NCI-H2196 treated with DMSO at 0.1 percent for 48 hours (cell line): ENCODE measurements around the gene UBAC1.
"Not testable (repeated sequence)": the region's sequence is repeated elsewhere in the genome, so short reads cannot be mapped to it uniquely, and the experiment has no call there.

Experiments used
- DNase-seq: peaks from one replicate; lab custom pipeline; 2025; ENCODE audit not compliant: unreplicated experiment; lab: John Stamatoyannopoulos, UW

The UBAC1 gene

DNA sequence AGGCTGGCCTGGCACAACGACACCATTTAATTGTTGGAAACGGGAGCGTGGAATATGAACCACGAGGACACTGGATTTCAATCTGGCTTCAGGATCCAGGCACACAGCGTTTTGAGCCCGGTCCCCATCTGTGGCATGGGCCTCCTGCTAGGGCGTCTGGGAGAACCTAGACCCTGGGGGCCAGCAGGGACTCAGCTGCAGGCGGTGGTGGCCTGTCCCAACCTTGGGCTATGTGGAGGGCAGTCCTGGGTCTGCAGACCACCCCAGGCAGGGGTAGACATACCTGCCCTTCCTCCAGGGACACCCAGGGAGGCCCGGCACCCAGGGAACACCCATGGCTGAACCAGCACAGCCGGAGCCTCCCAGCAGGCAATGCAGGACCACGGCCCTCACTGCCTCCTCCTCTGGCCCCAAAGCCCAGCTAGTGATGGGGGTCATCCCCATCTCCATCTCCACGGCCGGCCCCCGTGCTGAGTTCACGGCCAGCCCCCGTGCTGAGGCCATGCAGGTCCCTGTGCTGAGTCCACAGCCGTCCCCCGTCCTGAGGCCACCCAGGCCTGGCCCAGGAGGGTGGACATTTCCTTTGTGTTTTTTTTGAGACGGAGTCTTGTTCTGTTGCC, 18.5 kb upstream of the UBAC1 start:
- no peak for DNase-seq

DNA sequence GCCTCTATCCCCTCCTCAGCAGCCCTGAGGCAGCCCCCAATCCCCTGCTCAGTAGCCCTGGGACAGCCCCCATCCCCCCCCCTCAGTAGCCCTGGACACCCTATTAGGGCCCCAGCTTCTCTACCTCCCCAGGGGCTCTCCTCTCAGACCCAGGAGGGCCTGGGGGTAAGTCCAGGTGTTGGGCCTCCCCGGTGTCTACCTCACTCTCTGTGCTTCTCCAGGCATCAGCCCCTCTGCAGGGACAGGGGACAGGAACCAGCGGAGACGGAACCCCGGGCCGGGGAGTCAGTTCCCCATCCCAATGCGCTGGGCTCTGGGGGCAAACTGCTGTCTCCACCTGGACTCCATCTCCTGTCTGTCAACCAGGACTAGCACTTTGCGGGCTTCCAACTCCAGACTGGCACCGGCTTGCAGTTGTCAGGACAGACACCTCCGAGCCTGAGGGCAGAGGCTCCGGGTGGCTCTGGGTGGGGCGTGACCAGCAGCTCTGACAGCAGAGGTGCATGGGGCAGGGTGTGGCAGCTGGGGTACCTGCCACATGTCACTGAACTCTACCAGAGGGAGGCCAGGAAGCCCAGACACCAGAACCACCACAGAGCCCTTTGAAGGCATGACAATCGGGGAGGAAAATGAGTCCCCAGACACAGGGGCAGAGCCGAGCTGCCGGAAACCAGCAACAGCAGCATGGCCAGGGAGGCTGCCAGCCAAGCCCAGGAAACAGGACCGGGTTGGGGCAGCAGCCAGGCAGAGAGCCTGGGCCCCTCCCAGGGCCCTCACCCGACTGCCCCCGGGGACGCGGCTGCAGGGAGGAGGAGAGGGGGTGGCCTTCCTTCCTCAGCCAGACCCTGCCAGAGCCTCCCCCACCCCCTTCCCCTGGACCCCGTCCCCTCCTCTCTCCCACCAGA, 17.7 kb upstream of the UBAC1 start:
- DNase-seq = no peak

DNA sequence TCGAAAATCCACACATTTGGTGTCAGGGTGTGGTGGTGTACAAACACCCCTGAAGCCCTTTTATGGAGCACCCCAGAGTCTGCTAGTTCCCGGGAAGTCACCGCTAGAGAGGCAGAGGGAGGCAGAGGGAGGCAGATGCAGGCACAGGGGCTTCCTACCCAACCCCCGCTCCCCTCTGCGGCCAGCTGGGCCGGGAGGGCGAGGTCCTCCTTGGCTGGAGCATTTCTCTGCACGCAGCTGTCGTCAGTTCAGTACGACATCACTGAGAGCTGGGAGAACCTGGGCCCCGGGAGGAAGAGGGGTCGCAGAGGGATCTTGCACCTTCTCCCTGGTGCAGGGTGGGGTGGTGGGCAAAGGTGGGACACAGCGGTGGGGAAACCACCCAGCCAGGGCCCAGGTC, 15.8 kb upstream of the UBAC1 start:
- no peak for DNase-seq

DNA sequence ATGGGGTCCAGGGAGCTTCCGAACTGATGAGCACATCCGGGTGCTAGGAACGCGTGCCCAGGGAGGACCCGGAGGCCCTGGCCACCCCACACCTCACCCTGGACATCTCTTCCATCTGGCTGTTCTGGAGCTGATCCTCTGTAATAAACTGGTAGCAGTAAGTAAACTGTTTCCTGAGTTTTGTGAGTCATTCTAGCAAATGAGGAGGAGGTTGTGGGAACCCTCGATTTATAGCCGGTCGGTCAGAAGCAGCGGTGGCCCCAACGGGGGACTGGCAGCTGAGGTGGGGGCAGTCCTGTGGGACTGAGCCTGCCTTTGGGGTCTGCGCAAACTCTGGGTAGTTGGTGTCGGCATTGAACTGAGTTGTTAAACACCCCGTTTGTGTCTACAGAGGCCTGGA, 15.4 kb upstream of the UBAC1 start:
- no peak for DNase-seq

DNA sequence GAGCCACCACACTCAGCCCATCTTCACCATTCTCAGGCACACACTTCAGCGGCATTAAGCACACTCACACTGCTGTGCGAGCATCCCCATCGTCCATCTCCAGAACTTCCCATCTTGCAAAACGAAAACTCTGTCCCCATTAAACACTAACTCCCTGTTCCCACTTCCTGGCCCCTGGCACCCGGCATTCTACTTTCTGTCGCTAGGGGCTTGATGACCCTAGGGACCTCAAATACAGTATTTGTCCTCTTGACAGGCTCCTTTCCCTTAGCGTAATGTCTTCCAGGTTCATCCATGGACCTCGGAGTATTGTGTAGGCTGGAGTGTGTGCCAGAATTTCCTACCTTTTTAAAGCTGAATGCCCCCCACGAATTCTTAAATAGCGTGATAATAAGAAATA, 14.7 kb upstream of the UBAC1 start:
- no peak for DNase-seq

DNA sequence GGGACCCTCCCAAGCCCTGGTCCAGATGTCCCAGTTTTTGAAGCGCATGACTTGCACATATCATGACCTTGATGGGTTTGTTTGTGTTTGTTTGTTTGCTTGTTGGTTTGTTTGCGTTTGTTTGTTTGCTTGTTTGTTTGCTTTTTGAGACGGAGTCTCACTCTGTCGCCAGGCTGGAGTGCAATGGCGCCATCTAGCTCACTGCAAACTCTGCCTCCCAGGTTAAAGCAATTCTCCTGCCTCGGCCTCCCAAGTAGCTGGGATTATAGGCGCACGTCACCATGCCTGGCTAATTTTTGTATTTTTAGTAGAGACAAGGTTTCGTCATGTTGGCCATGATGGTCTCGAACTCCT, 13.0 kb upstream of the UBAC1 start:
- no peak for DNase-seq

DNA sequence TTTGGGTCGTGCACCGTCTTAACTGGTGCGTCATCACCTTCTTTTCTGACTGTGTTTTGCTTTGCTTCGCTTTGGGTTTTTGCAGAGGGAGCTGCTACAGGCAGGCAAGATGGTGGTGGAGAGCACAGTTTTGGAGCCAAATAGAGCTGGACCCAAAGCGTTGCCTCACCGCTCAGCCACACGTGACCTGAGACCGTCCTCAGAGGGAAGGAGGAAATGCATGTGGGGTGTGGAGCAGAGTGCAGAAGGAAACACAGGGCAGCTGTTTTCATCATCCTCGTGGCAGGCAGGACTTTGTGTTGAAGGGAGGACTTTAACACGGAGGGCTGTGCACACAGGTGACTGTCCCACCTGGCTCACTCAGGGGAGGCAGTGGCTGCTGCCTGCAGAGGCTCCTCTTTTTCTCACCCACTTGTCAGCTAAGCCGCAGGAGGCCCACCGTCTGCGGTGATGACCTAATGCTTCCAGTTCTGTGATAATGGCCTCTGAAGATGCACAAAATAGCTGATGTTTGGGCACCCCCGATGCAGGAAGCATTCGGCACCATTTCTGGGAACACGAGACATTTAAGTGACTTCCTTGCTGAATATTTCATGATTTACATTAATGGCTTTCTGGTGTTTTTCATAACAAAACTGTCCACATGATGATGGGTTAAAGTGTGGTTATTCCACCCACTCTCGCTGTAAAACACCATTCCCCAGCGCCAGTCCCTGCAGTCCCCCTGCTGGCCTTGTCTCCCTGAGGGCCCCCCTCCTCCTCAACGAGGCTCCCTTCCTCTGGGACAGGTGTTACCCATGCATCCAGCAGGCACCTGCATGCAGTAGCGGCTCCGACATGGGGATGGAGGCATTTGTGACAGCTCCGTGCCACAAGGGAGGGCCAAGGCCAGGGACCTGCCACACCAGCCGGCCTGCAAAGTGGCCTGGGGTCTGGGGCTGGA, 12.4 kb upstream of the UBAC1 start:
- no peak for DNase-seq

DNA sequence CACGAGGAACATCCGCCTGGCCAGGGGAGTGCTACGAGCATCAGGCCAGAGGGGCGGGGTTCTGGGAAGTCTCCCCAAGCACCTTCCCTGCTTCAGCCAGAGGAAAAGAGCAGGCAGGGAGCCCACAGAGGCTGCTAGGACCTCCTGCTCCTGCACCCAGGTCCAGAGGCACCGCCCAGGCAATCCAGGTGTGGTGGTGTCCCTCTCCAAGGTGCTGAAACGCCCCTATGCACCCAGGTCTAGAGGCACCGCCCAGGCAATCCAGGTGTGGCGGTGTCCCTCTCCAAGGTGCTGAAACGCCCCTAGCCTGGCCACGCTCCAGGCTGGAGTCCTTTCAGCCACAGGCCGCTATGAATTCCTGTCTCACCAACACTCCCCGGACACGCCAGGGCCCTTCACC, 10.7 kb upstream of the UBAC1 start:
- DNase-seq = no peak

DNA sequence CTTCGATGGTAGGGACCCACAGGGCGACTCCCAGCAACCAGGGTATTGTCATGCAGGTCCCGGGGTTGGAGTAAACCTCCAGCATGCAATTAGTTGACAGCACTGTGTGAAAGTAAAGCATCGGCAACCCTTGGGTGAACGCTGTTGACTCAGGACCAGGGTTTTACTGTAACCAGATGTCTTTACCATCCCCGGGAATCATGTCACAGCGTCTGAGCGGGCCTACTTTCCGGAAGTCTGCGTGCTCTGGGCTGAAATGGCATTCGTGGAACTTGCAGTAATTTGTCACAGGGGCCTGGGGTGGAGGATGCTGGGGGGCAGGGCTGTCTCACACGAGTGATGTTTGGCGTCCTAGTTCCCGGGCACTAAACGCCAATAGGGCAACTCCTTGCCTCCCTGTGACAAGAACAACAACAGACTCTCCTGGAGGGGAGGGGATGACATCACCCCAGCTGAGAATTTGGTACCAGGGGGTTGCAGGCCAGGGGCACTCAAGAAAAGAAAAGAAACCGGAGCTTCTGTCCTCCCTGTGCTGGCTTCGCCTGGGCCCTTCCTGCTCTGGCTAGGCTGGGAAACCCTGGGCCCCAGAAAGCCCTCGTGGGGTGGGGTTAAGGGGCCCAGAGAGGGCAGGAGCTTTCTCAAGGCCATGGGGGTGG, 10.1 kb upstream of the UBAC1 start:
- no peak for DNase-seq

DNA sequence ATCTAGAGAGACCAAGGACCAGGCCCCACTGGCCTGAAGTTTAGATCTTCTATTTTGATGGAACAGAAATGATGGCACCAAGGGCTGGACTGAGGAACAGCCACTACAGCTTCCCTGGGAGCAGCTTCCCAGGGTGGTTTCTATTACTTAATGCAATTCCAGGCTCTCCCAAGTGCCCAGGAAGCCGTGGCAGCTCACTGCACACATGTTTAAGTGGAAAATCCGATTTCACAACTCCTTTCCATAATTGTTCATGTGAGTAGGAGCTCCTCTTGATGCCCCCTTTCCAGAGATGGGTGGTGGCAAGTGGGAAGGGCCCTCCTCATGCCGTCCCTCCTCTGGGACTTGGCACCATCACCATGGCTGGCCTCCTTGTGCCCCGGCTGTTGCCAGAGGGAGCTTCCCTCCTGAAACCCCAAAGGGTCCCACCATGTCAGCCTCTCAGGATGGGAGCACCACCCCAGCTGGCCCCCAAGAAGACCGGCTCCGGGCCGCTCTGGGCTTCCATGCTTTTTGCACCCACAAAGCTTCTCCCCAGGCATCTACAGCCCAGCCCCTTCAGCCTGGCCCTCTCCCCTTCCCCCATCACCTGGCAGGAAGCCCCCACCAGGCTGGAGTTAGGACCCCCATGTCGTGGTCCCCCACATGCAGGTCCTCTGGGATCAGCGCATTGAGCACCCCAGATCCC, 9.1 kb upstream of the UBAC1 start:
- DNase-seq = no peak

DNA sequence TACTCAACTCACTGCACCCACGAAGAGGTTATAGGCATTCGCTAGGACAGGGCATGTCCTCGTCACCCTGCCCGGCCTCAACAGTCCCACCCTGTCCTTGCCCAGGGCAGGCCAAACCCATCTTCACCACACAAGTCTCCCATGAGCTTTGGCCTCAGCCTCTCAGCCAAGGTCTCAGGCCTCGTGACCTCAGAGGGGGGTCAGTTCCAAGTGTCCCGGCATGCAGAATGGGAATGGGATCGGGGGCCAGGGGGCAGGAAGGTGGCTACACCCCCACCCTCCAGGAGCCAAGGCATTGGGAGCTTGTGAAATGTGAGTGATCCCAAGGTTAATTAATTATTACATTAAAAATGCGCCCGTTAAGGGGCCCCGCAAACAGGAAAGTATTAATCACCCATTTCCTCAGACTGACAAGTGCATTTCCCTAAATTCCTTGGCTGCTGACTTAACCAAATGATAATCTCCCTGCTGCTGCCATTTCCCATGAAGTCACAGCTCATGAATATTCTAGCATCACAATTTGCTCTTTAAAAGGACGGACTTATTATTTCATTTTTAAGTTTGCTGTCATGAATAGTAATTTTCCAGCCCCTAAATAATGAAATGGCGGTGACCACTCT, 8.0 kb upstream of the UBAC1 start:
- DNase-seq = no peak

DNA sequence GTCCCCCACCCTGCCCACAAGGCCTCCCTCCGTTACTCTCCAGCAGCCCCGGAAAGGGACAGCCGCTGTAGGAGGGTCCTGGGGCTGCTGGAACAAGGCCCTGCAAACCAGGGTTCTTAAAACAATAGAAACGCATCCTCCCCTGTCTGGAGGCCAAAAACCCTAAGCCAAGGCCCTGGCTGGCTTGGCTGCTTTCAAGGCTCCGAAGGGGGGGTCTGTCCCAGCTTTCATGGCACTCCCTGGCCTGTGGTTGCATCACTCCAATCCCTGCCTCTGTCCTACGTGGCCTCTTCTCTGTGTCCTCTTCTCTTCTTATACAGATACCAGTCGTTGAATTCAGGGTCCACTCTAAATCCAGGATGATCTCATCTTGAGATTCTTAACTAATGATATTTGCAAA, 7.4 kb upstream of the UBAC1 start:
- DNase-seq = no peak

DNA sequence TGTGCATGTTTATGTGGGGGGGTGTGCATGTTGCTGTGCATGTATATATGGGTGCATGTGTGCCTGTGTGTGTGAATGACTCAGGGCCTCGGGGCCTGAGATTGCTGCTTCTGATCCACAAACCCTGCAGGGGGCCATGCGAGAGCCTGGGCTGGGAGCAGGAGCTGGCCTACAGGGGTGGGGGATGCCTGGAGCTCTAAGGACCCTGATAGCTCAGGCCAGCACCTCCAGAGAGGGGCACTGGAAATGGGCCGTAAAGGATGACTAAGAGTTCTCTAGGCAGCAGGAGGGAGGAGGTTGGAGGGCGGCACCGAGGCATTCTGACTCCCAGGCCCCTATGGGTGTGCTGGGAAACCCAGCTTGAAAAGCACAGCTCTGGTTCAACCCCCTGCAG, 6.9 kb upstream of the UBAC1 start:
- DNase-seq = no peak

DNA sequence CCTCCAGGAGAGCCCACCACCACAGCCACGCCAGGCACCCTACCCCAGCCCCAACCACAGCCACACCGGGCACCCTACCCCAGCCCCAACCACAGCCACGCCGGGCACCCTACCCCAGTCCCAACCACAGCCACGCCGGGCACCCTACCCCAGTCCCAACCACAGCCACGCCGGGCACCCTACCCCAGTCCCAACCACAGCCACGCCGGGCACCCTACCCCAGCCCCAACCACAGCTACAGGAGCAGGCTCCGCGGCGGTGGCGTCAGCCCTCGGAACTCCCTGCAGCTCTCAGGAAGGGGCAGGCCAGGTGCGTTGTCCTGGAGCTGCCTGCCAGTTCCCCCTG, 5.7 kb upstream of the UBAC1 start:
- not testable (repeated sequence) for DNase-seq

DNA sequence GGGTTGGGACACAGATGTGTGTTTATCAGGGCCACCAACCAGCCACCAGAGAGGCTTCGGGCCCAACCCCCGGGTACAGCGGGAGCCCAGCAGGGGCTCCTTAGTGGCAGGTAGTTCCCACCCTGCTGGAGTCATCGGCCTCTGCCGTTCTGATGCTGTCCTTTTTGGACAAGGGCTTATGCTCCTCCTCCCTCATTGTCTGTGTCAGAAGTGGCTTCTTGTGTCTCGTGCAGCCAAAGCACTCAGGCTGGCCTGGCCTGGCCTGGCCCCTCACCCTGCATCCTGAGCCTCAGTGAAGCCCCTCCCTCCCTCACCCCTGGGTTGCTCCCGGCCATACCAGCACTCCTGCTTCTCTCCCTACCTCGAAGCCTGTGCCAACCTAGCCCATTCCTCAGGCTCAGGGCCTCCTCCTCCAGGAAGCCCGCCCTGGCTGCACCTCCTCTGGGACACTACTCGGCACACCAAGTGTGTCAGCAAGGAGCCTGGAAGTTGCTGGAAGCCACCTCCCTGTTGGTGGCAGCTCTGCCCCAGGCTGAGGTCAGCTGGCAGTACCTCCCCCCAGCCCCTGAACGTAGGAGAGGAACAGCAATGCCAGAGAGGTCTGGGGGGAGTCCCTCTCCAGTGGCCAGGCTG, 4.1 kb upstream of the UBAC1 start:
- DNase-seq = no peak

DNA sequence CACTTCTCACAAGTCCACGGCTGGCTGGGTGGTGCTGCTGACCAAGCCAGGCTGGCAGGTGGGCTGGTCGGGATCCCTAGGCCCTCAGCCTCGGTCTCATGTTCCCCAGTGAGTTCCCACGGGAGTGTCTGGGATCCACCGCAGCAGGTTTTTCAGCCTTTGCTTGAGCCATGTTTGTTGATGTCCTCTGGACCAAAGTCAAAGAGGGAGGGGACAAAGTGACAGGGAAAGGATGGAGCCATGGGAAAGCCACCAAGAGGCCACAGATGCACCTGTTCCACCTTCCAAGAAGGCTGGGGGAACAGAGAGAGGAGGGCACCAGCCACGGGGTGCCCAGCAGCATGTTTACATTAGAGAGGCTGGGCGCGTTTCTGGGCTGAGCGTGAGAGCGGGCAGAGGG, 2.8 kb upstream of the UBAC1 start:
- DNase-seq = no peak

DNA sequence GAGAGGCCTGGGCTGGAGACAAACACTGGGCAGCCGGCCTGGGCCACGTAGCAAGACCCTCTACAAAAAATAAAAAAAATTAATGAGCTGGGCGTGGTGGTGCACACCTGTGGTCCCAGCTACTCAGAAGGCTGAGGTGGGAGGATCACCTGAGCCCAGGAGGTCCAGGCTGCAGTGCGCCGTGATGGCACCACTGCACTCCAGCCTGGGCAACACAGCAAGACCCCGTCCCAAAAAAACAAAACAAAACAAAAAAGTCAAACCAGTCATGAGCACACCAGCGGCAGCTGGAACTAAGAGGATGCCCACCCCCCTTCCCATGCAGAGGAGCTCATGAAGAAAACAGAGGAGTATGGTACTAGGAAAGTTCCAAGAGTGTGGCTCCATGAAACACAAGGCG, 2.2 kb upstream of the UBAC1 start:
- no peak for DNase-seq

DNA sequence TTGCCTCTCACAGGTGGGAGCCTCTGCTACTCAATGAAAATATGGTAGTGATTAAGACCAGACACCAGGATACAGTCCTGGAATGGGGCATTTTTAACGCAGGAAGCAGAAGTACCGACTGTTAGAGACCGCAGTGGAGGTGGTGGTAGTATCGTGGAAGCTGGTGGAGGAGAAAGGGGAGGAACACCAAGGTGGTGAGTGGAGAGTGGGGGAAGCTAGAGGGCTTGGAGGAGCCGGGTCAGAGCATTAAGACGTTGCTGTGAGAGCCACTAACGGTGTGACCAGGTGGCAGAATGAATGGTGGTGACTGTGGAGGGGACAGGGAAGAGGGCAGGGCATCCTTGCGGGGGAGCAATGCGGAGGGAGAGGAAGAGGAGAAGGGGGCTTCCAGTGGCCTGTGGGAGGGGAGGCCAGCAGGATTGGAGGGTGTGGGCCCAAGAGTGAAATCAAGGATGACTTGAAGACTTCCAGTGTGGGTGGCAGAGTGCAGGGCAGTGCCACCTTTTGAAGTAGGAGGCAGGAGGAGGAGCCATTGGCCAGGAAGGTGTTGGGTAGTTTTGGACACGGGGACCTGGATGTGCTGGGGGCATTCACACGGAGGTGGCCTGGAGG, 1.6 kb upstream of the UBAC1 start:
- no peak for DNase-seq
